ENCODE results near the gene PTPRM. TPM values are rescaled to one million over a fixed set of nuclear protein-coding genes. Genes with fewer than 3 reads are reported as not detected.

The PTPRM gene
- total and polyA plus RNA-seq, 2 donors (not counting 3 experiments of a cell fraction or from before 2014, with no cell fraction given): 37.4 to 43.7 TPM

DNA sequence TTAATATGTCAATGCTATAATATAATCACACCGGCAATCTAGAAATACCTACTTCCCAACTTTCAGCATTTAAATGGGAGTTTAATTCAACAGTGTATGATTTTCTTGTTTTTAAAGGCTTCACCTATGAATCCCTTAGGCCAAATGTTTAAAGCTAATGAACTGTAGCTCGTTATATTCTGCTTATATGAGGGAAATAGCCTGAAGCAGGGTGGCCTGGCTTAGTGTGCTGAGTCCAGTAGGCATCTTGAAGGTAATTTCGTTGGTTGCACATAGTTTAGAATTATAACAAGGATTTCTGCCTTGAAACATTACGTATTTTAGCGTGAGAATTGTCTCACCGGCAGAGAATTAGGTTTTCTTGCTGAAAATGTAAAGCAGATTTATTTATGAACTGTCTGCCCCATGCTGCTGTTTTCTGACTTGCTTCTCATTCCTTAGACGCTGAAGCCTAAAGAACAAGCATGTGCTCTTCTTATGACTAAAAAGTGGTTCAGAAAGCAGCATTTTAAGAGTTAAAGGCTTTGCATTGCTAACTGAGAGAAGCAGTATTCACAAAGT, 608.5 kb downstream of the PTPRM start:
- POLR2A ChIA-PET: no interaction called here
- intact Hi-C loops (cut with micrococcal nuclease): no loop called here
- Histone ChIP-seq H4K20me1 (replicated peaks; ENCODE audit: control insufficient read depth, extremely low read depth, insufficient read depth, low read length) (no peaks in the 10 kb centered on the region), H3K27ac (ENCODE audit: insufficient read depth, low read depth, low read length) (no peak overlapping the region), H3K27me3 (ENCODE audit: control insufficient read depth in 2 of 2, insufficient read depth in 2 of 2, low read length in 2 of 2) (no peaks in the 10 kb centered on the region), H3K36me3 (ENCODE audit: control insufficient read depth in 2 of 2, extremely low read depth in 1 of 2, insufficient read depth in 2 of 2, low read length in 2 of 2) (no peaks in the 10 kb centered on the region), H3K4me1 (ENCODE audit: control insufficient read depth, extremely low read depth, insufficient read depth, low read length) (no peaks in the 10 kb centered on the region), H3K9ac (replicated peaks; ENCODE audit: extremely low read depth, insufficient read depth, low read length) (no peak overlapping the region), H3K4me2 (ENCODE audit: insufficient read depth, low read length) (no peak overlapping the region), H3K9me1 (replicated peaks; ENCODE audit: control insufficient read depth, extremely low read depth, insufficient read depth, low read length) (no peaks in the 10 kb centered on the region), H2AFZ (ENCODE audit: low read depth, low read length) (no peak overlapping the region), H3K4me3 (replicated peaks in 1 of 3; ENCODE audit: insufficient read depth in 1 of 3, low read depth in 1 of 3, low read length in 3 of 3) (no peak overlapping the region), H3K79me2 (ENCODE audit: control insufficient read depth, insufficient read depth, low read length) (no peaks in the 10 kb centered on the region), H3K9me3 (replicated peaks; ENCODE audit: control insufficient read depth, insufficient read depth, low read length) (no peaks in the 10 kb centered on the region)
- TF ChIP-seq, protein P1, sequence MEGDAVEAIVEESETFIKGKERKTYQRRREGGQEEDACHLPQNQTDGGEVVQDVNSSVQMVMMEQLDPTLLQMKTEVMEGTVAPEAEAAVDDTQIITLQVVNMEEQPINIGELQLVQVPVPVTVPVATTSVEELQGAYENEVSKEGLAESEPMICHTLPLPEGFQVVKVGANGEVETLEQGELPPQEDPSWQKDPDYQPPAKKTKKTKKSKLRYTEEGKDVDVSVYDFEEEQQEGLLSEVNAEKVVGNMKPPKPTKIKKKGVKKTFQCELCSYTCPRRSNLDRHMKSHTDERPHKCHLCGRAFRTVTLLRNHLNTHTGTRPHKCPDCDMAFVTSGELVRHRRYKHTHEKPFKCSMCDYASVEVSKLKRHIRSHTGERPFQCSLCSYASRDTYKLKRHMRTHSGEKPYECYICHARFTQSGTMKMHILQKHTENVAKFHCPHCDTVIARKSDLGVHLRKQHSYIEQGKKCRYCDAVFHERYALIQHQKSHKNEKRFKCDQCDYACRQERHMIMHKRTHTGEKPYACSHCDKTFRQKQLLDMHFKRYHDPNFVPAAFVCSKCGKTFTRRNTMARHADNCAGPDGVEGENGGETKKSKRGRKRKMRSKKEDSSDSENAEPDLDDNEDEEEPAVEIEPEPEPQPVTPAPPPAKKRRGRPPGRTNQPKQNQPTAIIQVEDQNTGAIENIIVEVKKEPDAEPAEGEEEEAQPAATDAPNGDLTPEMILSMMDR (IDR thresholded peaks at IDR 0.05; ENCODE audit: extremely low read depth in 1 of 2, insufficient read depth in 1 of 2, low read depth in 1 of 2, low read length in 2 of 2): no peak
- TF ChIP-seq POLR2A (IDR thresholded peaks at IDR 0.05; ENCODE audit: low read depth, low read length) (no peak), EZH2 (IDR thresholded peaks at IDR 0.05; ENCODE audit: borderline replicate concordance, low read depth, low read length, severe bottlenecking) (no peak), GATA2 (IDR thresholded peaks at IDR 0.05; ENCODE audit: insufficient read depth, insufficient read length, low read depth, low read length) (no peak), JUN (IDR thresholded peaks at IDR 0.05; ENCODE audit: borderline replicate concordance, insufficient read depth, insufficient read length, low read depth) (no peak)
- TF ChIP-seq, protein P2, sequence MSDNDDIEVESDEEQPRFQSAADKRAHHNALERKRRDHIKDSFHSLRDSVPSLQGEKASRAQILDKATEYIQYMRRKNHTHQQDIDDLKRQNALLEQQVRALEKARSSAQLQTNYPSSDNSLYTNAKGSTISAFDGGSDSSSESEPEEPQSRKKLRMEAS (IDR thresholded peaks at IDR 0.05; ENCODE audit: insufficient read depth, insufficient read length): no peak
- dilution Hi-C loops (cut with MboI; ENCODE audit: extremely low pct_ligation_motif_present, low sequenced_read_pairs): no loop called here
- no peak for DNase-seq (ENCODE audit: low read depth, low spot score)
- no TSS peak for BruUV-seq (replicated peaks)
- FAIRE-seq: no peak
- CTCF ChIA-PET: interaction anchor here (0.8 kb wide), 1 partner anchor 385 kb away, joined by 3 read pairs; no protein-coding TSS in a partner anchor

All from endothelial cell of umbilical vein (primary cell).